ENCODE data around the gene PHAX. TPM values are rescaled to one million over a fixed set of nuclear protein-coding genes. Genes with fewer than 3 reads are reported as not detected.

The PHAX gene
- total and polyA plus RNA-seq, 8 donors: 28.2 to 75.4 (median 66.3) TPM

- TF ChIP-seq CTCF (IDR thresholded peaks at IDR 0.05): no peak
- Histone ChIP-seq H3K9me3 (no peaks in the 10 kb centered on the region), H3K27me3 (no peaks in the 10 kb centered on the region), H3K4me1 (no peaks in the 10 kb centered on the region), H3K4me3 (no peak overlapping the region), H3K27ac (no peak overlapping the region), H3K36me3 (peaks cover 0 to 16% of the 10 kb centered on the region in 2 donors)
- no peak for DNase-seq
- ATAC-seq: no peak
- intact Hi-C loops (cut with DNase I): no loop called here
Observed at GRCh38 chr5:126562823-126563222, 37.9 kb upstream of the PHAX start.

GRCh38 chr5:126568206-126568755 lies 32.5 kb upstream of the PHAX start:
- H3K4me3 ChIP-seq: no peak overlapping the region
- H3K36me3 ChIP-seq: peaks cover 0 to 34% of the 10 kb centered on the region in 2 donors
- H3K4me1 ChIP-seq: no peaks in the 10 kb centered on the region
- no peak for ATAC-seq
- DNase-seq: no peak
- intact Hi-C loops (cut with DNase I): no loop called here
- TF ChIP-seq CTCF (IDR thresholded peaks at IDR 0.05): no peak
- no peaks in the 10 kb centered on the region for H3K27me3 ChIP-seq
- no peaks in the 10 kb centered on the region for H3K9me3 ChIP-seq
- no peak overlapping the region for H3K27ac ChIP-seq

- H3K4me3 ChIP-seq: no peak overlapping the region
- no peaks in the 10 kb centered on the region for H3K27me3 ChIP-seq
- no peak overlapping the region for H3K27ac ChIP-seq
- intact Hi-C loops (cut with DNase I): no loop called here
- H3K4me1 ChIP-seq: no peaks in the 10 kb centered on the region
- no peaks in the 10 kb centered on the region for H3K9me3 ChIP-seq
- no peak for TF ChIP-seq CTCF (IDR thresholded peaks at IDR 0.05)
- ATAC-seq (no peak), DNase-seq (no peak)
- peaks cover 0 to 47% of the 10 kb centered on the region in 2 donors for H3K36me3 ChIP-seq
Observed at GRCh38 chr5:126575644-126576043, 25.1 kb upstream of the PHAX start.

- no peak for DNase-seq
- no peaks in the 10 kb centered on the region for H3K27me3 ChIP-seq
- intact Hi-C loops (cut with DNase I): no loop called here
- no peak for ATAC-seq
- peaks cover 0 to 50% of the 10 kb centered on the region in 2 donors for H3K36me3 ChIP-seq
- no peak for TF ChIP-seq CTCF (IDR thresholded peaks at IDR 0.05)
- no peak overlapping the region for H3K27ac ChIP-seq
- no peak overlapping the region for H3K4me3 ChIP-seq
- no peaks in the 10 kb centered on the region for H3K9me3 ChIP-seq
- H3K4me1 ChIP-seq: no peaks in the 10 kb centered on the region
Observed at GRCh38 chr5:126576974-126577373, 23.8 kb upstream of the PHAX start.

GRCh38 chr5:126577415-126577814 lies 23.3 kb upstream of the PHAX start:
- no peak overlapping the region for H3K4me3 ChIP-seq
- intact Hi-C loops (cut with DNase I): no loop called here
- H3K4me1 ChIP-seq: no peaks in the 10 kb centered on the region
- H3K36me3 ChIP-seq: peaks cover 0 to 52% of the 10 kb centered on the region in 2 donors
- H3K27ac ChIP-seq: no peak overlapping the region
- ATAC-seq (no peak), DNase-seq (peak in 1 of 4 donors; percentile 55)
- H3K27me3 ChIP-seq: no peaks in the 10 kb centered on the region
- no peaks in the 10 kb centered on the region for H3K9me3 ChIP-seq
- no peak for TF ChIP-seq CTCF (IDR thresholded peaks at IDR 0.05)
